GM19239 (cell line): ENCODE measurements around the gene ARL15.

ENCODE experiments used
- DNase-seq: peaks from one replicate; pipeline ENCODE4 v3.0.0; 2011; ENCODE audit warnings: low spot score; ENCODE audit not compliant: insufficient read length
- FAIRE-seq: peaks from 2 replicates; lab custom pipeline; 2011; peaks lifted over from hg19 to GRCh38; lab: Jason Lieb, UNC

The ARL15 gene

DNA sequence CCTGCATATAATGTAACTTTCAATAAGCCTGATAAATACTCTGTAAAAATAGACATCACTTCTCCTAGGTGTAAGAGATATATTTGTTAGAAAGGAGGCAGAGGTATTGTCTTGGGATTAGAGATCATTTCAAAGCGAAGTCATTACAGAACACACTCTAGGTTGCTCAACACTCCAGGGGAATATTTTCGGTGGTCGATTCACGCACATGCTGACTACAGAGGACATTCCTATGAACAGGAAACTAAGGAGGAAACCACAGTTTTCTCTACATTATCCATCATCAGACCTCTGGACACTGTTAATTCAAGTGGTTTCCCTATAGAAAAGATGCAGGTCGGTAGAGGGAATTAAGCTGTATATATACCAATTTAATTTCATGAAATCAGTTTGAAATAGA, 379.9 kb downstream of the ARL15 start:
- FAIRE-seq (no peak), DNase-seq (no peak)

DNA sequence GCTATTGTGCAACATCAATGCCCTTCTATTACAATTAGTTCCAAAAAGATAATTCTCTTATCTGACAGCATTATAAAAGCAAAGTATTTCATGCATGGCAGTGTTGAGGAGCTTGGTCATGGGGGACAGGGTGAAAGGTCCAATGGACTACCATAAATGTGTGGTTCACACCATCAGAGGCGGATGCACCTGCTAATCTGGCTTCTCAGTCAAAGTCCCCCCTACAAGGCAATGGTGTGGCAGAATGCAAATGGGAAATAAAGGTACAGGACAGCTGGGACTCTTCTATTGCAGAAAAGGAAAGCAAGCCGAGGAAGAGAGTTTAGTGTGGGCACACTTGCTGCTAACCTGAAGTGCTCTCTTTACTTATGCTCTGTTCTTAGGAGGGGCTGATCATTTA, 380.8 kb downstream of the ARL15 start:
- DNase-seq (no peak), FAIRE-seq (no peak)

- DNase-seq (no peak), FAIRE-seq (no peak)
Observed at GRCh38 chr5:53929152-53929551, 381.2 kb downstream of the ARL15 start.

- DNase-seq, result no peak
- no peak for FAIRE-seq
Observed at GRCh38 chr5:53928641-53929040, 381.7 kb downstream of the ARL15 start.

- DNase-seq (no peak), FAIRE-seq (no peak)
Observed at GRCh38 chr5:53927668-53928247, 382.6 kb downstream of the ARL15 start.

- FAIRE-seq, result no peak
- DNase-seq, result no peak
Observed at GRCh38 chr5:53926026-53926425, 384.3 kb downstream of the ARL15 start.

GRCh38 chr5:53924392-53924791, 386.0 kb downstream of the ARL15 start:
- no peak for DNase-seq
- no peak for FAIRE-seq

- DNase-seq, result no peak
- FAIRE-seq, result no peak
Observed at GRCh38 chr5:53923961-53924360, 386.4 kb downstream of the ARL15 start.

GRCh38 chr5:53922508-53923498, 387.6 kb downstream of the ARL15 start:
- no peak for DNase-seq
- no peak for FAIRE-seq

- DNase-seq, result no peak
- no peak for FAIRE-seq
Observed at GRCh38 chr5:53917826-53918225, 392.5 kb downstream of the ARL15 start.

DNA sequence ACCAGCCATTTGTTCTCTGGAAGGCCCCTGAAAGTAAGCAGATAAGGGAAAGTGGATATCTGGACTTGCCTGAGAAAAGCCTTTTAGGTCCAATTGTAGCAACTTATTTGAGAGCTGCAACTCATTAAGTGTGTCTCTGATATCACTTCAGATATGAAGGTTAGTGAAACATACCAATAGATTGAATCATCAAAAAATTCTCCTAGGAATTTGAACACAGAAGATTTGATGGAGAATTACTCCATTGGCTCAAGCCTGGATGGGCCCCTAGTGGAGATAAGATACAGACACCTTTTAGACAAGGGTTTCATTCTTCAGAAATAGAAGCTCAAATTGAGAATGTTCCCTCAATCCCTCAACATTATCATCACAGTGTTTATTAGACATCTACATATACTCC, 393.3 kb downstream of the ARL15 start:
- no peak for DNase-seq
- FAIRE-seq, result no peak

- no peak for DNase-seq
- FAIRE-seq, result no peak
Observed at GRCh38 chr5:53915120-53915519, 395.3 kb downstream of the ARL15 start.

- no peak for DNase-seq
- FAIRE-seq, result no peak
Observed at GRCh38 chr5:53913941-53914340, 396.4 kb downstream of the ARL15 start.

DNA sequence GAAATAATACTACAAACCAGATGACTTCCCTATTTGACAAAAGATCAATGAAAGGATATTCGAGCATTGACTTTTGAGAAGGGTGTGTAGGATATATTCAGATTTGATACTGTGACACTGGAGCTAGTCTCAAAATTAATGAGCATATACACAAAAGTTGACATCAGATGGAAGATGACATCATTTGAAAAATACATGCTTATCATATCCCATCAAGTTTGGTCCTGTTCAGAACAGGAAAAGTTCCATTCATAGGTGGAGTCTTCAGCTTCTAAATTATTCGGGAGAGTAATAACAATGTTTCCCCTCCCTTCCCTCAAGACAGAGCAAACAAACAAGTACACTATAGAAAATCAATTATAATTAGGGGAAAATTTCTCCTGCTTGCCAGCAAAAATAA, 401.6 kb downstream of the ARL15 start:
- DNase-seq, result no peak
- FAIRE-seq, result no peak

- DNase-seq, result no peak
- FAIRE-seq, result no peak
Observed at GRCh38 chr5:53907827-53908226, 402.5 kb downstream of the ARL15 start.

DNA sequence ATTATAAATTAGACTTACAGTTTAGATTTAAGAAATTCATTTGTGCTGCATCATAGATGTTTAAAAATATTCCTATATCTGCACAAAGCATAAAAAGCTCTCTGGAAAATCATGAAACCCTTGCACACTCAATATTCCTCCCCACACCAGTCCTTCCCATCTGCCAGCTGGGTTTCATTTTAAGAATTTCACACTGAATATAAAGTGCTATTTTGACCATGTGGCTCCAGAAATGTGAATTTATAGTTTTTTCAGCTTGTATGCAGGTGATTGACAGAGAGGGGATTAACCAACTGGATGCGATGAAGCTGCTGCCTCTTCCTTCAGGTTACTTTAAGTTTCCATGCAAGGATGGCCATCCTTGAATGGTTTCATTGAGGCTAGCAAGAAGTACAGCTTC, 403.6 kb downstream of the ARL15 start:
- FAIRE-seq (no peak), DNase-seq (no peak)

- FAIRE-seq, result no peak
- no peak for DNase-seq
Observed at GRCh38 chr5:53902296-53902907, 408.0 kb downstream of the ARL15 start.

DNA sequence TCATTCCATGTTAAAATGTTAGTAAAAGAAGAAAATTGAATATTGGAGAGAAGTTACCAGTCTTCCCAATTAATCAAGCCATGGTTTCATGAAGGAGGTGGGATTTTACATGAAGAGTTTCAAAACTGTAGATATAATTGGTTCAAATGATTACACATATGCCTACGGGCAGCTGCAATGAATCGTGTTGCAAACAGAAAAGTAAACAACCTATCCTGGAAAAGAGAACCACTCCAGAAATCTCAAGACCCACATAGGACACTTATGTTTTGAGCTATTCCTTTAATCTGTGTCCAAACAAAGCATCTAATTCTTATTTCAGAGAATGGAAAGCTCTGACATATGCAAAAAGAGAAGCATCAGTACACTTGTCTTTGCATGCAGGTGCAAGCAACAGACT, 409.7 kb downstream of the ARL15 start:
- FAIRE-seq, result no peak
- DNase-seq, result no peak

DNA sequence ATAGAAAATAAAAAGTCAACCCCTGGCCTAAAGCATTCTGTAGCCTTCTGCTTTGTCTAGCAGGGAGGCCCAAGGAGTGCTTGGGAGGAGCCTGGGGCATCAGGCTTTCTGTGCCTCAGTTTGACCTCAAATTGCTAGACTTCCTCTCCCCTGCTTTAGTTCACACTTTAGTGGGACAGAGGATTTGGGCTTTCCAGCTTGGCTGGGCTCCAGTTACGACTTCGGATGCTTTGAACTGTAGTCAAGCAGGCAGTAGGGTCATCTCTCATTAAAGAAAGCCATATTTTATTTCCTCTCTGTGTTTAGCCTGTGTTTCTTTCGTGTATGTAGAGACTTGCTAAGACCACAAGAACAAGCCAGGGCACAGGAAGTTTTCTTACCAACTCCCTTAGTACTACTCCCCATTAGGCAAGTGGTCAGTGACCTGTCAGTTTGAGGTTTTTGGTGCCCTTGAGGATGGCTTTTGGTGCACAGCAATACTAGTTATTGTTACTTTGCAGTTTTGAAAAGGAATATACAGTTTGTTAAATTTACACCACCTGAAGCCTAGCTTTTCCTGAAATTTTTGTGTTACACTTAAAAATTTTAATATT, 415.2 kb downstream of the ARL15 start:
- FAIRE-seq, result no peak
- no peak for DNase-seq

DNA sequence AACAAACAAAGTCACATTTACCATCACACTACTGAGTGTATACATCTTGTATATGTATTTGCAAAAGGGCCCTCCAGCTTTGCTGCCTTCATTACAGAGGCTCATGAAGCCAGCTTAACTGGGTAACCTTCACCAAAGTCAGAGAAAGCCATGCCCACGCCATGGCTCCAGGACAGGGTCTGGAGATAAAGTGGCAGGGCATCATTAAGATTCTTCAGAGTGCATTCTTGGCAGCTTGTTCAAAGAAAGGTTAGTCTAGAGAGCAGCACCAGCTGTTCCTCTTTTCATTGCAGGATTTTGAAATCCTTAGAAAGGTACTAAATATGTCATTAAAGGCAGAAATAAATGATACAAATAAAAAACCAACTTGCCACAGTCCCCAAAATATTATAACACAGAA, 416.7 kb downstream of the ARL15 start:
- no peak for DNase-seq
- FAIRE-seq, result no peak

- DNase-seq (no peak), FAIRE-seq (no peak)
Observed at GRCh38 chr5:53892224-53892623, 418.1 kb downstream of the ARL15 start.
